Spleen (tissue), 13 donors: ENCODE data around the gene RASSF6. TPM values are rescaled to one million over a fixed set of nuclear protein-coding genes. Genes with fewer than 3 reads are reported as not detected.
"Not testable (repeated sequence)": the region's sequence is repeated elsewhere in the genome, so short reads cannot be mapped to it uniquely, and the experiment has no call there.

Experiments used
- DNase-seq: peaks from one replicate; pipeline ENCODE4 v3.0.0-alpha.2; 2020
- H3K27ac ChIP-seq, 8 donors: fragments of 200-600 bp; sonication (generic) in 7 of 8; 1 replicate in 4 of 8; 2 replicates in 4 of 8; pipeline versions ENCODE4 v1.5.0 to v1.8.0; 2016 to 2021; ENCODE audit warnings: inconsistent platforms in 4 of 8, mild to moderate bottlenecking in 4 of 8, moderate library complexity in 1 of 8
- H3K27me3 ChIP-seq, 7 donors: fragments of 200-600 bp; sonication (generic) in 6 of 7; replicated peaks in 1 of 7; 1 replicate in 4 of 7; 2 replicates in 3 of 7; pipeline versions ENCODE4 v1.5.0 to v1.8.0; 2016 to 2021; ENCODE audit warnings: inconsistent platforms in 3 of 7, mild to moderate bottlenecking in 1 of 7
- H3K36me3 ChIP-seq, 6 donors: fragments of 200-600 bp; sonication (generic) in 5 of 6; 1 replicate in 4 of 6; 2 replicates in 2 of 6; pipeline versions ENCODE4 v1.5.0 to v1.8.0; 2016 to 2021; ENCODE audit warnings: inconsistent platforms in 2 of 6
- H3K4me1 ChIP-seq, 6 donors: fragments of 200-600 bp; sonication (generic) in 5 of 6; 1 replicate in 3 of 6; 2 replicates in 3 of 6; pipeline versions ENCODE4 v1.5.0 to v1.8.0; 2016 to 2021; ENCODE audit warnings: inconsistent platforms in 3 of 6
- H3K4me3 ChIP-seq, 8 donors: fragments of 200-600 bp; sonication (generic) in 7 of 8; 1 replicate in 4 of 8; 2 replicates in 4 of 8; pipeline versions ENCODE4 v1.5.0 to v1.8.0; 2016 to 2021; ENCODE audit warnings: inconsistent platforms in 4 of 8, mild to moderate bottlenecking in 4 of 8, moderate library complexity in 2 of 8
- H3K9me3 ChIP-seq, 8 donors: fragments of 200-600 bp; sonication (generic) in 7 of 8; 1 replicate in 4 of 8; 2 replicates in 4 of 8; pipeline versions ENCODE4 v1.5.0 to v1.8.0; 2016 to 2021; ENCODE audit warnings: inconsistent platforms in 4 of 8
- POLR2A ChIP-seq, 3 donors: fragments of 450-650 bp; IDR thresholded peaks; one replicate each; pipeline ENCODE4 v1.5.1; 2017; ENCODE audit warnings: antibody characterized with exemption in 3 of 3, mild to moderate bottlenecking in 1 of 3
- POLR2AphosphoS5 ChIP-seq, 3 donors: sonication (generic); formaldehyde crosslinking; IDR thresholded peaks; one replicate each; pipeline ENCODE4 v1.5.1; 2017; ENCODE audit warnings: antibody characterized with exemption in 3 of 3
- WGBS, 5 donors: extraction: QIAGEN DNeasy Blood & Tissue Kit in 3 of 5; methylation state at CpG; one replicate each; pipeline versions ENCODE4 v1.1.5 to v1.1.7; 2013 to 2018; 5-methylcytosine and 5-hydroxymethylcytosine counted together
- intact Hi-C: fragments of 100-400 bp; cut with DNase I; formaldehyde crosslinking; loops from one replicate; pipeline ENCODE4 v1.15.0; 2023; ENCODE audit warnings: low total_unique reads
- long read RNA-seq, 2 donors: transcript quantifications; one replicate each; lab custom pipeline, GENCODE V29; 2026
- polyA plus RNA-seq, 3 donors: library from polyadenylated mRNA; stranded (reverse); fragments of 200-250 nt; gene quantifications; one replicate each; pipeline ENCODE4 v1.2.1, GENCODE V29; 2013
- total RNA-seq, 7 donors: library from RNA; depleted of rRNA in 3 of 7; stranded (reverse); fragments of >200 nt in 3 of 7; fragmentation: NEBNext Ultra II Directional in 4 of 7; extraction: Animal tissue kit (Norgen Biotek cat#: 25700) in 4 of 7; gene quantifications; one replicate each; pipeline versions ENCODE4 v1.1.0 to v1.2.1, GENCODE V29; 2016 to 2021
- TF ChIP-seq, protein P1 (sequence below), 11 experiments: fragments of 200-600 bp in 7 of 11; fragments of 450-650 bp in 4 of 11; sonication (generic) in 4 of 11; IDR thresholded peaks in 8 of 11; conservative IDR thresholded peaks in 3 of 11; 1 replicate in 7 of 11; 2 replicates in 4 of 11; pipeline versions ENCODE4 v1.4.0 to v1.8.0; 2016 to 2021; ENCODE audit warnings: antibody characterized with exemption in 11 of 11, inconsistent platforms in 4 of 11, mild to moderate bottlenecking in 1 of 11
- donor health status: healthy with polysubstance abuse.
- donor health status: DM: no; HTN: no; CAD: no; lungs with moderate emphysema.
- donor health status: DM: no; HTN: no; CAD: no.
- donor health status: Bipolar disorder and iron deficiency.
- donor health status: healthy.
- donor health status: DM: no; HTN: no; CAD: no.
- donor health status: DM: yes; HTN: yes; CAD: no.

The RASSF6 gene
- total RNA-seq (1 to 10 TPM in 1 of 7 donors, under 1 TPM in 6; 0.20 to 1.3 (median 0.30) TPM), polyA plus RNA-seq (under 1 TPM; 0.09 to 0.41 (median 0.22) TPM)
- long read RNA-seq, donor 1 = 0 reads
- long read RNA-seq, donor 2, partial matches to known transcripts = 0 of 1 reads
- long read RNA-seq, donor 2, other reads (novel, unspliced or antisense) = 0 of 1 reads

- peaks cover 0 to 7% (median 2%) of the 10 kb centered on the region in 6 donors for H3K4me1 ChIP-seq
- H3K9me3 ChIP-seq = no peaks in the 10 kb centered on the region
- DNase-seq = peak; percentile 81
- intact Hi-C loops = no loop called here
- H3K27ac ChIP-seq = no peak within 1 kb of the TSS
- H3K27me3 ChIP-seq = peaks cover 0 to 32% (median 6%) of the 10 kb centered on the region in 7 donors
- H3K4me3 ChIP-seq = peak within 1 kb of the TSS in 2 of 8 donors; percentile 10 to 46
- 4 to 10% (median 5%) methylated on average over 9 to 24 of the region's 24 CpGs for WGBS, 5 donors
- TF ChIP-seq, protein P1, sequence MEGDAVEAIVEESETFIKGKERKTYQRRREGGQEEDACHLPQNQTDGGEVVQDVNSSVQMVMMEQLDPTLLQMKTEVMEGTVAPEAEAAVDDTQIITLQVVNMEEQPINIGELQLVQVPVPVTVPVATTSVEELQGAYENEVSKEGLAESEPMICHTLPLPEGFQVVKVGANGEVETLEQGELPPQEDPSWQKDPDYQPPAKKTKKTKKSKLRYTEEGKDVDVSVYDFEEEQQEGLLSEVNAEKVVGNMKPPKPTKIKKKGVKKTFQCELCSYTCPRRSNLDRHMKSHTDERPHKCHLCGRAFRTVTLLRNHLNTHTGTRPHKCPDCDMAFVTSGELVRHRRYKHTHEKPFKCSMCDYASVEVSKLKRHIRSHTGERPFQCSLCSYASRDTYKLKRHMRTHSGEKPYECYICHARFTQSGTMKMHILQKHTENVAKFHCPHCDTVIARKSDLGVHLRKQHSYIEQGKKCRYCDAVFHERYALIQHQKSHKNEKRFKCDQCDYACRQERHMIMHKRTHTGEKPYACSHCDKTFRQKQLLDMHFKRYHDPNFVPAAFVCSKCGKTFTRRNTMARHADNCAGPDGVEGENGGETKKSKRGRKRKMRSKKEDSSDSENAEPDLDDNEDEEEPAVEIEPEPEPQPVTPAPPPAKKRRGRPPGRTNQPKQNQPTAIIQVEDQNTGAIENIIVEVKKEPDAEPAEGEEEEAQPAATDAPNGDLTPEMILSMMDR (IDR thresholded peaks at IDR 0.05 in 8 of 11, conservative IDR thresholded peaks at IDR 0.05 in 3 of 11) = no peak
- TF ChIP-seq POLR2A (IDR thresholded peaks at IDR 0.05) = no peak
- TF ChIP-seq POLR2AphosphoS5 (IDR thresholded peaks at IDR 0.05) = no peak
- no peaks in the 10 kb centered on the region for H3K36me3 ChIP-seq
These were observed at the start of gene RASSF6 for GRCh38 chr4:73620115-73620792. Gene RASSF6 (minus strand): TSS chr4:73620436. CDS start chr4:73611795, 8,641 bp downstream.

GRCh38 chr4:73669410-73670183 is 49.4 kb upstream of the RASSF6 start:
- no peak overlapping the region for H3K4me3 ChIP-seq
- DNase-seq = no peak
- H3K27ac ChIP-seq = peak overlapping the region in 4 of 8 donors; percentile 8 to 43 (median 25)
- no peaks in the 10 kb centered on the region for H3K9me3 ChIP-seq
- no peaks in the 10 kb centered on the region for H3K4me1 ChIP-seq
- 67 to 83% (median 76%) methylated on average over 15 of the region's 15 CpGs for WGBS, 5 donors
- no peaks in the 10 kb centered on the region for H3K36me3 ChIP-seq
- TF ChIP-seq POLR2AphosphoS5 (IDR thresholded peaks at IDR 0.05) (no peak), POLR2A (IDR thresholded peaks at IDR 0.05) (no peak)
- TF ChIP-seq, protein P1 (IDR thresholded peaks at IDR 0.05 in 8 of 11, conservative IDR thresholded peaks at IDR 0.05 in 3 of 11) = no peak
- intact Hi-C loops = no loop called here
- no peaks in the 10 kb centered on the region for H3K27me3 ChIP-seq

GRCh38 chr4:73668782-73669201 is 48.6 kb upstream of the RASSF6 start:
- Histone ChIP-seq H3K27me3 (no peaks in the 10 kb centered on the region), H3K27ac (peak overlapping the region in 6 of 8 donors; percentile 1 to 43 (median 8)), H3K9me3 (no peaks in the 10 kb centered on the region), H3K4me1 (no peaks in the 10 kb centered on the region), H3K36me3 (no peaks in the 10 kb centered on the region), H3K4me3 (no peak overlapping the region)
- DNase-seq = no peak
- WGBS, 5 donors = 67 to 86% (median 75%) methylated on average over 8 of the region's 8 CpGs
- intact Hi-C loops = no loop called here
- TF ChIP-seq, protein P1 (IDR thresholded peaks at IDR 0.05 in 8 of 11, conservative IDR thresholded peaks at IDR 0.05 in 3 of 11) = no peak
- TF ChIP-seq POLR2AphosphoS5 (IDR thresholded peaks at IDR 0.05) (no peak), POLR2A (IDR thresholded peaks at IDR 0.05) (no peak)

- 86 to 94% (median 89%) methylated on average over 7 of the region's 7 CpGs for WGBS, 5 donors
- H3K9me3 ChIP-seq, H3K36me3 ChIP-seq, H3K27me3 ChIP-seq, H3K4me3 ChIP-seq, H3K4me1 ChIP-seq, DNase-seq, intact Hi-C loops, H3K27ac ChIP-seq: not testable (repeated sequence)
These were observed 45.7 kb upstream of the RASSF6 start for GRCh38 chr4:73665924-73666323.
